Measurements from ENCODE around the gene GCKR. TPM values are rescaled to one million over a fixed set of nuclear protein-coding genes. Genes with fewer than 3 reads are reported as not detected.

The GCKR gene
- total and polyA plus RNA-seq, 2 of the 13 experiments (the other 11 are each of a cell fraction or from before 2014, with no cell fraction given), result 15.2 to 48.3 TPM

DNA sequence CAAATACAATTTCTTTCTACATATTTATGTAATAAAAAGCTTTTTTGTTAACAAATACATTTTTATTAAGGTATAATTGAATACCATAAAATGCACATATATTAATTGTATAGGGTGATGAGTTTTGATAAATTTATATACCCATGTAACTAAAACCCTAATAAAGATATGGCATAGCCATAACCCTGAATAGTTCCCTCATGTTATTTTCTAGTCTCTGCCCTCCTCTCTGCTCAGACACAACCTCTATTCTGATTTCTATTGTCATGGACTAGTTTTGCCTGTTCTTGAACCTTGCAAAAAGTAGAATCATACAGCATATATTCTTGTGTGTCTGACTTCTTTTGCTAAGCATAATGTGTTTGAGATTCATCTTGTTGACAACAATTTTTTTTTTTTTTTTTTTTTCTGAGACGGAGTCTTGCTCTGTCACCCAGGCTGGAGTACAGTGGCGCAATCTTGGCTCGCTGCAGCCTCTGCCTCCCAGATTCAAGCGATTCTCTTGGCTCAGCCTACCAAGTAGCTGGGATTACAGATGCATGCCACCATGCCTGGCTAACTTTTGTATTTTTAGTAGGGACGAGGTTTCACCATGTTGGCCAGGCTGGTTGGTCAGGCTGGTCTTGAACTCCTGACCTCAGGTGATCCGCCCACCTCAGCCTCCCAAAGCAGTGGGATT is 47.6 kb downstream of the GCKR start (continued):
- TF ChIP-seq NR2C2 (CRISPR knock-in tag; IDR thresholded peaks at IDR 0.05; ENCODE audit: borderline replicate concordance), result no peak

DNA sequence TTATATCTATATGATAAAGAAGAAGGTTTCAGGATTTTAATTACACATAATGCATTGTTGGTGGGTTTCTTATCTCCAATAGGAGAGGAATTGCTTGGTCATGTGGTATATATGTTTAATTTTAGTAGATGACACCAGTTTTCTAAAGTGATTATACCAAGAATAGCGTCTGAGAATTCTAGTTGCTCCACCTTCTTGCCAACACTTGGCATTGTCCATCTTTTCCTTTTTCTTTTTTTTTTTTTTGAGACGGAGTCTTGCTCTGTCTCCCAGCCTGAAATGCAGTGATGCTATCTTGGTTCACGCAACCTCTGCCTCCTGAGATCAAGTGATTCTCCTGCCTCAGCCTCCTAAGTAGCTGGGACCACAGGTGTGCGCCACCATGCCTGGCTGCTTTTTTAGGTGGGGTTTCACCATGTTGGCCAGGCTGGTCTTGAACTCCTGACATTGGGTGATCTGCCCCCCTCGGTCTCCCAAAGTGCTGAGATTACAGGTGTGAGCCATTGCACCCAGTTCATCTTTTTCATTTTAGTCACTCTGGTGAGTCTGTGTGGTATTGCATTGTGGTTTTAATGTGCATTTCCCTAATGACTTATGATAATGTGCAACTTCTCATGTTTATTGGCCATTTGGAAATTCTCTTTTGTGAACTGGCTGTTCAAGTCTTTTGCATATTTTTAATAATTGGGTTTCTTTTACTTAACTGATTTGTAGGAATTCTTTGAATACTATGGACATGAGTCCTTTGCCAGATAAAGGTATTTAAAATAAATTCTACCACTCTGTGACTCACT is 48.9 kb downstream of the GCKR start:
- BruUV-seq (replicated peaks), result no TSS peak
- H3K79me2 ChIP-seq (ENCODE audit: insufficient read depth, low read length), result no peaks in the 10 kb centered on the region
- intact Hi-C loops (cut with micrococcal nuclease; ENCODE audit: unreplicated experiment), result no loop called here
- ATAC-seq, result no peak
- no peak for DNase-seq (ENCODE audit: low spot score)
- no peak for FAIRE-seq
- peaks cover 10% of the 10 kb centered on the region for H3K4me1 ChIP-seq (ENCODE audit: insufficient read depth, low read length)
- H4K20me1 ChIP-seq (ENCODE audit: insufficient read depth, low read length), result no peaks in the 10 kb centered on the region
- no peaks in the 10 kb centered on the region for H3K27me3 ChIP-seq (ENCODE audit: control insufficient read depth in 1 of 2, insufficient read depth in 2 of 2, low read length in 2 of 2)
- H3K9me3 ChIP-seq (ENCODE audit: low read length), result no peaks in the 10 kb centered on the region
- no peak overlapping the region for H3K4me2 ChIP-seq (ENCODE audit: low read depth, low read length)
- no peak overlapping the region for H3K9ac ChIP-seq (ENCODE audit: insufficient read depth, low read depth, low read length)
- H3K36me3 ChIP-seq (replicated peaks in 1 of 2; ENCODE audit: control insufficient read depth in 1 of 2, insufficient read depth in 2 of 2, low read length in 2 of 2), result no peaks in the 10 kb centered on the region
- in situ Hi-C loops (cut with HindIII; ENCODE audit: extremely low pct_ligation_motif_present, low pct_unique_long_range_greater_than_20kb), result no loop called here
- H3K27ac ChIP-seq (ENCODE audit: extremely low read length, insufficient read depth, low read length), result no peak overlapping the region
- 49% methylated on average over 5 of the region's 5 CpGs for WGBS (ENCODE audit: low lambda C conversion rate)
- no peak overlapping the region for H2AFZ ChIP-seq (ENCODE audit: low read length)
- TF ChIP-seq ZNF235 (CRISPR knock-in tag; IDR thresholded peaks at IDR 0.05; ENCODE audit: borderline replicate concordance), result no peak
- TF ChIP-seq ZNF7 (CRISPR knock-in tag; IDR thresholded peaks at IDR 0.05), result peak; percentile 86
- no peak for TF ChIP-seq ZNF496 (CRISPR knock-in tag; IDR thresholded peaks at IDR 0.05; ENCODE audit: insufficient replicate concordance)
- TF ChIP-seq ZNF569 (CRISPR knock-in tag; IDR thresholded peaks at IDR 0.05; ENCODE audit: borderline replicate concordance), result no peak
- no peak overlapping the region for H3K4me3 ChIP-seq (replicated peaks in 1 of 3; ENCODE audit: insufficient read depth in 1 of 3, low read depth in 2 of 3, low read length in 3 of 3)
- ChIA-PET POLR2A (no interaction called here), CTCF (ENCODE audit: low intra/inter-chr PET ratio, low total read pairs) (no interaction called here)

Measured in HepG2 (cell line).